K562 (cell line): ENCODE measurements around the gene BMAL1. TPM values are rescaled to one million over a fixed set of nuclear protein-coding genes. Genes with fewer than 3 reads are reported as not detected.
A peak's percentile ranks its signal among the peaks of the same experiment; 100 is the strongest.

Source experiments
- ATAC-seq: fragments of 200-7000 bp; cut with Tn5 transposase; 3 replicates; pipeline ENCODE4 v1.9.1; 2020; ENCODE audit warnings: moderate library complexity
- BruUV-seq: library from RNA; stranded (reverse); fragments of 400-500 nt; replicated peaks from 2 replicates; lab custom pipeline; 2021; lab: Mats Ljungman, UMichigan
- CTCF ChIA-PET: fragments of 300-600 bp; formaldehyde crosslinking; extraction: SDS; loops from one replicate; lab custom pipeline; 2021; ENCODE audit warnings: low intra/inter-chr PET ratio; lab: Yijun Ruan, JAX
- POLR2A ChIA-PET: fragments of 300-600, 350-650 bp; sonication (Branson Sonifier 250); formaldehyde crosslinking; extraction: SDS; loops from one replicate; lab custom pipeline; 2021; ENCODE audit warnings: antibody characterized with exemption, inconsistent platforms; lab: Yijun Ruan, JAX
- DNase-seq, 4 experiments: peaks; one replicate each; pipeline versions ENCODE4 v3.0.0 to v3.0.0-alpha.2; 2011 to 2018; ENCODE audit warnings: low spot score in 3 of 4, mixed read lengths in 3 of 4; ENCODE audit errors: extremely low read depth in 1 of 4
- FAIRE-seq: peaks from 2 replicates; lab custom pipeline; 2011; peaks lifted over from hg19 to GRCh38; lab: Jason Lieb, UNC
- H2AFZ ChIP-seq: 2 replicates; pipeline ENCODE4 v1.6.0; 2011; ENCODE audit warnings: low read depth, low read length, control low read depth, inconsistent platforms
- H3K27ac ChIP-seq: fragments of 200-600 bp; 3 replicates; pipeline ENCODE4 v1.8.0; 2011; ENCODE audit warnings: low read depth, mild to moderate bottlenecking, control low read depth, inconsistent platforms, low read length, moderate library complexity, mixed read lengths; ENCODE audit errors: extremely low read depth
- H3K27me3 ChIP-seq, 2 experiments: fragments of 300-600 bp in 1 of 2; 2 replicates in 1 of 2; 3 replicates in 1 of 2; pipeline versions ENCODE4 v1.6.0 to v1.8.0; 2011; ENCODE audit warnings: inconsistent platforms in 2 of 2, low read length in 2 of 2, mild to moderate bottlenecking in 1 of 2, mixed read lengths in 1 of 2, moderate library complexity in 1 of 2; ENCODE audit not compliant: control insufficient read depth in 2 of 2, insufficient read depth in 2 of 2
- H3K36me3 ChIP-seq: fragments of 300-600 bp; 3 replicates; pipeline ENCODE4 v1.8.0; 2011; ENCODE audit warnings: mild to moderate bottlenecking, low read length, inconsistent platforms; ENCODE audit not compliant: control insufficient read depth, insufficient read depth
- H3K4me1 ChIP-seq, 2 experiments: fragments of 200-600 bp in 1 of 2; replicated peaks in 1 of 2; 2 replicates in 1 of 2; 3 replicates in 1 of 2; pipeline versions ENCODE4 v1.5.1 to v1.8.0; 2011; ENCODE audit warnings: inconsistent platforms in 2 of 2, low read length in 2 of 2, mild to moderate bottlenecking in 1 of 2, mixed read lengths in 1 of 2, moderate library complexity in 1 of 2; ENCODE audit not compliant: control insufficient read depth in 2 of 2, insufficient read depth in 2 of 2
- H3K4me2 ChIP-seq: 2 replicates; pipeline ENCODE4 v1.6.1; 2011; ENCODE audit warnings: low read length, control low read depth, inconsistent platforms, mixed read lengths; ENCODE audit not compliant: insufficient read depth
- H3K4me3 ChIP-seq: fragments of 200-600 bp; sonication (generic), shearing (Covaris generic); 2 replicates; pipeline ENCODE4 v1.5.1; 2016; ENCODE audit warnings: control low read depth, inconsistent platforms
- H3K79me2 ChIP-seq: fragments of 200-600 bp; 3 replicates; pipeline ENCODE4 v1.8.0; 2011; ENCODE audit warnings: low read length, inconsistent platforms; ENCODE audit not compliant: control insufficient read depth, insufficient read depth
- H3K9ac ChIP-seq, 2 experiments: 2 replicates each; pipeline versions ENCODE4 v1.6.0 to v1.6.1; 2011; ENCODE audit warnings: low read depth in 2 of 2, low read length in 2 of 2, control low read depth in 1 of 2, inconsistent platforms in 1 of 2, mild to moderate bottlenecking in 1 of 2, mixed read lengths in 1 of 2; ENCODE audit not compliant: insufficient read depth in 1 of 2
- H3K9me1 ChIP-seq: one replicate; pipeline ENCODE4 v1.6.0; 2011; ENCODE audit warnings: inconsistent platforms, mild to moderate bottlenecking, low read length, moderate library complexity; ENCODE audit not compliant: control insufficient read depth, insufficient read depth
- H3K9me3 ChIP-seq: replicated peaks from 2 replicates; pipeline ENCODE4 v1.5.1; 2011; ENCODE audit warnings: low read depth, low read length, inconsistent platforms; ENCODE audit not compliant: control insufficient read depth, insufficient read depth
- H4K20me1 ChIP-seq: replicated peaks from 2 replicates; pipeline ENCODE4 v1.6.1; 2011; ENCODE audit warnings: low read length, inconsistent platforms, mixed read lengths; ENCODE audit not compliant: control insufficient read depth, insufficient read depth
- CC2D1A ChIP-seq: fragments of 450-650 bp; IDR thresholded peaks from 2 replicates; pipeline ENCODE4 v1.6.1; 2017; ENCODE audit warnings: mild to moderate bottlenecking
- HNRNPUL1 ChIP-seq: fragments of 200-400 bp; formaldehyde crosslinking; IDR thresholded peaks from 2 replicates; pipeline ENCODE4 v1.6.1; 2017; ENCODE audit warnings: low read length
- PYGO2 ChIP-seq: fragments of 450-650 bp; IDR thresholded peaks from 2 replicates; pipeline ENCODE4 v1.6.1; 2016; ENCODE audit warnings: mild to moderate bottlenecking, missing genetic modification characterization, moderate library complexity, missing compliant biosample characterization
- TCF7 ChIP-seq: sonication (generic); IDR thresholded peaks from 2 replicates; pipeline ENCODE4 v1.6.1; 2016; ENCODE audit warnings: antibody characterized with exemption, borderline replicate concordance
- TOE1 ChIP-seq, 2 experiments: fragments of 450-650 bp in 1 of 2; sonication (generic) in 1 of 2; formaldehyde crosslinking in 1 of 2; IDR thresholded peaks; 2 replicates each; pipeline versions ENCODE4 v1.7.1 to v1.8.0; 2016 to 2022; ENCODE audit warnings: borderline replicate concordance in 2 of 2, mild to moderate bottlenecking in 2 of 2, antibody characterized with exemption in 1 of 2, inconsistent platforms in 1 of 2, low read depth in 1 of 2, missing genetic modification reagents in 1 of 2, moderate library complexity in 1 of 2
- WGBS: fragments of 100-300 bp; shearing (Covaris generic); methylation state at CpG from one replicate; pipeline ENCODE4 v1.1.6; 2016; ENCODE audit warnings: low coverage, mixed read lengths; ENCODE audit not compliant: insufficient coverage; ENCODE audit errors: missing lambda C conversion rate; 5-methylcytosine and 5-hydroxymethylcytosine counted together
- in situ Hi-C: fragments of 300-500 bp; cut with MboI; formaldehyde crosslinking; loops from 4 replicates; pipeline ENCODE4 v1.15.0; 2018; ENCODE audit warnings: inconsistent platforms, mixed read lengths
- intact Hi-C: fragments of 100-400 bp; cut with micrococcal nuclease; formaldehyde crosslinking; loops from 2 replicates; pipeline ENCODE4 v1.14.2; 2022
- polyA plus RNA-seq, 8 experiments: library from polyadenylated mRNA; depleted of rRNA in 4 of 8; stranded (reverse) in 5 of 8; unstranded in 3 of 8; fragments of >200 nt; fragmentation: Nextera tagmentation in 2 of 8; fragmentation: Illumina TruSeq in 1 of 8; extraction: Ambion mirVana in 2 of 8; extraction: Trizol in 1 of 8; gene quantifications; 2 replicates each; pipeline versions ENCODE4 v1.2.1 to v1.2.3, GENCODE V29; 2011 to 2014; ENCODE audit warnings: inconsistent platforms in 1 of 8, missing spikeins in 1 of 8
- total RNA-seq, 7 experiments: library from RNA; depleted of rRNA in 6 of 7; stranded (reverse); fragments of >200 nt in 6 of 7; fragmentation: Illumina TruSeq in 2 of 7; extraction: Trizol in 2 of 7; gene quantifications; 2 replicates each; pipeline versions ENCODE4 v1.2.1 to v1.2.3, GENCODE V29; 2011 to 2021; ENCODE audit warnings: low replicate concordance in 1 of 7
- TF ChIP-seq, protein P1 (sequence below): fragments of 450-650 bp; formaldehyde crosslinking; IDR thresholded peaks from 2 replicates; pipeline ENCODE4 v1.4.0; 2020; ENCODE audit warnings: mild to moderate bottlenecking, mixed read lengths
- TF ChIP-seq, protein P2 (sequence below): sonication (generic); formaldehyde crosslinking; IDR thresholded peaks from 2 replicates; pipeline ENCODE4 v1.8.1; 2023; ENCODE audit warnings: mild to moderate bottlenecking, missing genetic modification reagents

The BMAL1 gene
- total and polyA plus RNA-seq, 9 of the 15 experiments (the other 6 are each of a cell fraction or from before 2014, with no cell fraction given), result 0.14 to 2.4 (median 0.64) TPM

DNA sequence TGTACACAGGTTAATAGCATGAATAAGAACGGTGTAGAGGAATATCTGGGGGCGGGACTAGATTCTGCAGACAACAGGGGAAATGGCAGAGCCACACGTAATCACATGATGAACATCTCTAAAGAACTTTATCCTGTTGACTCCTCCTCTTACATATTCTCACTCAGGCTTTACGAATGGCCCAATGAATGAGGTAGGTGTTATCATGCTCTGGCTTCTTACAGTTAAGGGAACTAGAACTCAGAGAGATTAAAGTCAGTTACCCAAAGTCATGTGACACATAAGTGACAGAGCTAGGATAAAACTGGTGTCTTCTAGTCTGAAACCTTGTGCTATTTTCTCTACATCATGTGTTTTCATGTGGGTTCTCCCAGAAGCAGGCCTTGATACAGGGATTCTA, 49.0 kb upstream of the BMAL1 start:
- Histone ChIP-seq H3K4me1 (no peaks in the 10 kb centered on the region), H3K9me1 (no peaks in the 10 kb centered on the region), H3K36me3 (no peaks in the 10 kb centered on the region), H3K27me3 (peaks cover 5 to 10% of the 10 kb centered on the region in 2 experiments; a peak in 2 of 5 replicates), H4K20me1 (no peaks in the 10 kb centered on the region)
- TF ChIP-seq PYGO2 (tag) (no peak), TCF7 (no peak), CC2D1A (no peak), TOE1 (IDR thresholded peaks at IDR 0.05; ENCODE audit: borderline replicate concordance) (peak; percentile 42; the same call in 1 of the 2 replicates), TOE1 (CRISPR knock-in tag; IDR thresholded peaks at IDR 0.05; ENCODE audit: borderline replicate concordance, low read depth) (no peak), HNRNPUL1 (no peak)
- TF ChIP-seq, protein P1, sequence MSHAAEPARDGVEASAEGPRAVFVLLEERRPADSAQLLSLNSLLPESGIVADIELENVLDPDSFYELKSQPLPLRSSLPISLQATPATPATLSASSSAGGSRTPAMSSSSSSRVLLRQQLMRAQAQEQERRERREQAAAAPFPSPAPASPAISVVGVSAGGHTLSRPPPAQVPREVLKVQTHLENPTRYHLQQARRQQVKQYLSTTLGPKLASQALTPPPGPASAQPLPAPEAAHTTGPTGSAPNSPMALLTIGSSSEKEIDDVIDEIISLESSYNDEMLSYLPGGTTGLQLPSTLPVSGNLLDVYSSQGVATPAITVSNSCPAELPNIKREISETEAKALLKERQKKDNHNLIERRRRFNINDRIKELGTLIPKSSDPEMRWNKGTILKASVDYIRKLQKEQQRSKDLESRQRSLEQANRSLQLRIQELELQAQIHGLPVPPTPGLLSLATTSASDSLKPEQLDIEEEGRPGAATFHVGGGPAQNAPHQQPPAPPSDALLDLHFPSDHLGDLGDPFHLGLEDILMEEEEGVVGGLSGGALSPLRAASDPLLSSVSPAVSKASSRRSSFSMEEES (CRISPR knock-in tag), result peak; percentile 98
- TF ChIP-seq, protein P2, sequence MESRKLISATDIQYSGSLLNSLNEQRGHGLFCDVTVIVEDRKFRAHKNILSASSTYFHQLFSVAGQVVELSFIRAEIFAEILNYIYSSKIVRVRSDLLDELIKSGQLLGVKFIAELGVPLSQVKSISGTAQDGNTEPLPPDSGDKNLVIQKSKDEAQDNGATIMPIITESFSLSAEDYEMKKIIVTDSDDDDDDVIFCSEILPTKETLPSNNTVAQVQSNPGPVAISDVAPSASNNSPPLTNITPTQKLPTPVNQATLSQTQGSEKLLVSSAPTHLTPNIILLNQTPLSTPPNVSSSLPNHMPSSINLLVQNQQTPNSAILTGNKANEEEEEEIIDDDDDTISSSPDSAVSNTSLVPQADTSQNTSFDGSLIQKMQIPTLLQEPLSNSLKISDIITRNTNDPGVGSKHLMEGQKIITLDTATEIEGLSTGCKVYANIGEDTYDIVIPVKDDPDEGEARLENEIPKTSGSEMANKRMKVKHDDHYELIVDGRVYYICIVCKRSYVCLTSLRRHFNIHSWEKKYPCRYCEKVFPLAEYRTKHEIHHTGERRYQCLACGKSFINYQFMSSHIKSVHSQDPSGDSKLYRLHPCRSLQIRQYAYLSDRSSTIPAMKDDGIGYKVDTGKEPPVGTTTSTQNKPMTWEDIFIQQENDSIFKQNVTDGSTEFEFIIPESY, result no peak
- TF ChIP-seq, all 486 proteins: peak for 2
- BruUV-seq, result no TSS peak
- Histone ChIP-seq H3K9ac (no peak overlapping the region), H3K4me3 (no peak overlapping the region), H3K4me2 (no peak overlapping the region), H3K27ac (no peak overlapping the region), H3K9me3 (no peaks in the 10 kb centered on the region), H3K79me2 (no peaks in the 10 kb centered on the region), H2AFZ (no peak overlapping the region)
- DNase-seq (no peak), FAIRE-seq (no peak), ATAC-seq (no peak)
- 1% methylated on average over 4 of the region's 4 CpGs for WGBS
- intact Hi-C loops, result no loop called here
- in situ Hi-C loops, result no loop called here
- ChIA-PET CTCF (no interaction called here), POLR2A (no interaction called here)
